ENCODE data around the gene YARS1. TPM values are rescaled to one million over a fixed set of nuclear protein-coding genes. Genes with fewer than 3 reads are reported as not detected.

The YARS1 gene
- total and polyA plus RNA-seq, 2 of the 13 experiments (the other 11 are each of a cell fraction or from before 2014, with no cell fraction given) = 50.1 to 113 TPM

- TF ChIP-seq MXD3 (CRISPR knock-in tag; IDR thresholded peaks at IDR 0.05) (no peak), ZNF616 (CRISPR knock-in tag; IDR thresholded peaks at IDR 0.05; ENCODE audit: low read depth) (no peak), ZKSCAN1 (IDR thresholded peaks at IDR 0.05; ENCODE audit: low read length) (no peak), SMARCE1 (IDR thresholded peaks at IDR 0.05; ENCODE audit: borderline replicate concordance) (no peak), ZNF264 (CRISPR knock-in tag; IDR thresholded peaks at IDR 0.05) (no peak), DPF2 (CRISPR knock-in tag; IDR thresholded peaks at IDR 0.05; ENCODE audit: borderline replicate concordance, low read depth) (no peak), NR2F6 (IDR thresholded peaks at IDR 0.05) (no peak), NR2F6 (CRISPR knock-in tag; IDR thresholded peaks at IDR 0.05) (no peak), GPN1 (CRISPR knock-in tag; IDR thresholded peaks at IDR 0.05; ENCODE audit: borderline replicate concordance) (no peak), ZXDC (CRISPR knock-in tag; IDR thresholded peaks at IDR 0.05) (no peak), AKNA (CRISPR knock-in tag; IDR thresholded peaks at IDR 0.05; ENCODE audit: borderline replicate concordance) (no peak), TOE1 (CRISPR knock-in tag; IDR thresholded peaks at IDR 0.05) (no peak), TGIF2 (CRISPR knock-in tag; IDR thresholded peaks at IDR 0.05) (no peak), GZF1 (CRISPR knock-in tag; IDR thresholded peaks at IDR 0.05) (no peak), ZNF484 (CRISPR knock-in tag; IDR thresholded peaks at IDR 0.05; ENCODE audit: borderline replicate concordance, low read depth) (no peak), PITX1 (CRISPR knock-in tag; IDR thresholded peaks at IDR 0.05) (no peak), RFXAP (CRISPR knock-in tag; IDR thresholded peaks at IDR 0.05; ENCODE audit: borderline replicate concordance) (no peak), MBNL3 (CRISPR knock-in tag; conservative IDR thresholded peaks at IDR 0.05) (no peak), NCOR1 (IDR thresholded peaks at IDR 0.05; ENCODE audit: borderline replicate concordance, low read length) (no peak), SOX6 (IDR thresholded peaks at IDR 0.05) (no peak), SOX6 (CRISPR knock-in tag; IDR thresholded peaks at IDR 0.05) (0 out of 2 replicates have a peak, but pooled peaks have one; percentile 25), EED (CRISPR knock-in tag; IDR thresholded peaks at IDR 0.05) (no peak), THRA (CRISPR knock-in tag; IDR thresholded peaks at IDR 0.05; ENCODE audit: borderline replicate concordance) (peak; percentile 41; the same call in 1 of the 2 replicates), POLR2A (IDR thresholded peaks at IDR 0.05; ENCODE audit: insufficient read depth in 1 of 2, low read depth in 2 of 2, low read length in 2 of 2) (0 out of 4 replicates have a peak, but pooled peaks of 1 of the 2 experiments have one; percentile 21)
Observed at GRCh38 chr1:32742956-32743355, 74.2 kb downstream of the YARS1 start (continued).

Data from HepG2 (cell line).